SKM-1 (cell line): Measurements from ENCODE around the gene UNG.

ENCODE experiments used
- DNase-seq: peaks from one replicate; lab custom pipeline; 2025; ENCODE audit not compliant: unreplicated experiment; lab: John Stamatoyannopoulos, UW

Gene UNG

GRCh38 chr12:109154451-109155438 lies 57.3 kb downstream of the UNG start:
- DNase-seq = peak; percentile 21

GRCh38 chr12:109156036-109156435 lies 58.6 kb downstream of the UNG start:
- no peak for DNase-seq

GRCh38 chr12:109156586-109156985 lies 59.2 kb downstream of the UNG start:
- no peak for DNase-seq

- DNase-seq = no peak
Observed at GRCh38 chr12:109157986-109158385, 60.6 kb downstream of the UNG start.

- DNase-seq = no peak
Observed at GRCh38 chr12:109160433-109160832, 63.0 kb downstream of the UNG start.
